TTC549 (cell line): Measurements from ENCODE around the gene ILDR2.

Experiments used
- FAIRE-seq: peaks from 2 replicates; lab custom pipeline; 2012; peaks lifted over from hg19 to GRCh38; lab: Jason Lieb, UNC

Gene ILDR2

GRCh38 chr1:166975361-166976129, at the start of gene ILDR2:
TSS of gene ILDR2 (minus strand) at chr1:166975540. CDS start at chr1:166975268, 272 bp downstream.
- no peak for FAIRE-seq

- FAIRE-seq: no peak
Observed at GRCh38 chr1:167022384-167022783, 47.0 kb upstream of the ILDR2 start.

GRCh38 chr1:167016100-167016750, 40.9 kb upstream of the ILDR2 start:
- FAIRE-seq: no peak

- no peak for FAIRE-seq
Observed at GRCh38 chr1:167013108-167013929, 38.0 kb upstream of the ILDR2 start.

- no peak for FAIRE-seq
Observed at GRCh38 chr1:167012570-167012969, 37.2 kb upstream of the ILDR2 start.

- peak; percentile 25 for FAIRE-seq
Observed at GRCh38 chr1:167011560-167012191, 36.3 kb upstream of the ILDR2 start.

- no peak for FAIRE-seq
Observed at GRCh38 chr1:167003711-167004110, 28.4 kb upstream of the ILDR2 start.

GRCh38 chr1:167002354-167002753, 27.0 kb upstream of the ILDR2 start:
- FAIRE-seq: no peak

- FAIRE-seq: no peak
Observed at GRCh38 chr1:167000546-167000945, 25.2 kb upstream of the ILDR2 start.

GRCh38 chr1:166999500-167000055, 24.2 kb upstream of the ILDR2 start:
- FAIRE-seq: no peak

GRCh38 chr1:166999075-166999474, 23.7 kb upstream of the ILDR2 start:
- FAIRE-seq: no peak

- no peak for FAIRE-seq
Observed at GRCh38 chr1:166988974-166989515, 13.7 kb upstream of the ILDR2 start, which contains the start of gene MAEL. TSS of gene MAEL (plus strand) at chr1:166989280. CDS start at chr1:166989353, 73 bp downstream.

GRCh38 chr1:166981589-166981988, 6.2 kb upstream of the ILDR2 start:
- no peak for FAIRE-seq

GRCh38 chr1:166980818-166981217, 5.5 kb upstream of the ILDR2 start:
- no peak for FAIRE-seq

GRCh38 chr1:166980383-166980782, 5.0 kb upstream of the ILDR2 start:
- FAIRE-seq: no peak

- no peak for FAIRE-seq
Observed at GRCh38 chr1:166978821-166979220, 3.5 kb upstream of the ILDR2 start.

GRCh38 chr1:166977951-166978350, 2.6 kb upstream of the ILDR2 start:
- no peak for FAIRE-seq

- FAIRE-seq: no peak
Observed at GRCh38 chr1:166974647-166975345, 544 bp downstream of the ILDR2 start.

GRCh38 chr1:166972826-166973225, 2.5 kb downstream of the ILDR2 start:
- no peak for FAIRE-seq

GRCh38 chr1:166972193-166972592, 3.1 kb downstream of the ILDR2 start:
- no peak for FAIRE-seq

- FAIRE-seq: no peak
Observed at GRCh38 chr1:166971252-166971651, 4.1 kb downstream of the ILDR2 start.
